PC-9 (cell line): ENCODE results near the gene HAUS3.

Source experiments
- EZH2 ChIP-seq: fragments of 200-600 bp; sonication (generic); IDR thresholded peaks from 2 replicates; pipeline ENCODE4 v1.8.0; 2017; ENCODE audit warnings: antibody characterized with exemption, low read depth
- TF ChIP-seq, protein P1 (sequence below): fragments of 200-600 bp; sonication (generic); conservative IDR thresholded peaks from 2 replicates; pipeline ENCODE4 v1.6.1; 2017; ENCODE audit warnings: mixed run types, antibody characterized with exemption, mild to moderate bottlenecking, moderate library complexity

DNA sequence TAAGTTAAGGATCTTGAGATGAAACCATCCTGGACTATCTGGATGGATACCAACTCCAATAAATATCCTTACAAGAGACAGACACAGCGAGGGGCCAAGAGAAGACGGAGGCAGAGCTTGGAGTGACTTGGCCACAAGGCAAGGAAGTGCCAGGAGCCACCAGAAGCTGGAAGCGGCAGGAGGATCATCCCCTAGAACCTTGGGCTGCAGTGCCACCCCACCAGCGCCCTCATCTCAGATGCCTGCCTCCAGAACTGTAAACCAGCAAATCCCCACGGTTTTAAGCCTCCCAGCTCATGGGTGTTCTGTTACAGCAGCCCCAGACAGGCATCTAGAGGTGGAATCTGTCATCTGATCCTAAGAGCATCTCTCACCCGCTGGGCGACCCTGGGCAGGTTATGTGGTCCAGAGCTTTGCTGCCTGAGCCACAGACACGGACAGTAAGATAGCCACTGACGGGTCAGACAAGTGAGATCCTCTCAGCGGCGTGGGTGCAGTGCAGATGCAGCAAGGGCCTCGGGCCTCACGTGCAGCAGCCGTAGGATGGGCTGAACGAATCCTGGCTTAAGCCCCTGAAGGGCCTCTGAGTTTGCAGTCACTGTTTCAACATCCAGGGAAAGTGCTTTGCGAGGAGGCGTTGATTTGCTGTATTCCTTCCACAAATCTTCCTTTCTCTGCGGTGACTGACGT is 45.1 kb upstream of the HAUS3 start:
- TF ChIP-seq, protein P1, sequence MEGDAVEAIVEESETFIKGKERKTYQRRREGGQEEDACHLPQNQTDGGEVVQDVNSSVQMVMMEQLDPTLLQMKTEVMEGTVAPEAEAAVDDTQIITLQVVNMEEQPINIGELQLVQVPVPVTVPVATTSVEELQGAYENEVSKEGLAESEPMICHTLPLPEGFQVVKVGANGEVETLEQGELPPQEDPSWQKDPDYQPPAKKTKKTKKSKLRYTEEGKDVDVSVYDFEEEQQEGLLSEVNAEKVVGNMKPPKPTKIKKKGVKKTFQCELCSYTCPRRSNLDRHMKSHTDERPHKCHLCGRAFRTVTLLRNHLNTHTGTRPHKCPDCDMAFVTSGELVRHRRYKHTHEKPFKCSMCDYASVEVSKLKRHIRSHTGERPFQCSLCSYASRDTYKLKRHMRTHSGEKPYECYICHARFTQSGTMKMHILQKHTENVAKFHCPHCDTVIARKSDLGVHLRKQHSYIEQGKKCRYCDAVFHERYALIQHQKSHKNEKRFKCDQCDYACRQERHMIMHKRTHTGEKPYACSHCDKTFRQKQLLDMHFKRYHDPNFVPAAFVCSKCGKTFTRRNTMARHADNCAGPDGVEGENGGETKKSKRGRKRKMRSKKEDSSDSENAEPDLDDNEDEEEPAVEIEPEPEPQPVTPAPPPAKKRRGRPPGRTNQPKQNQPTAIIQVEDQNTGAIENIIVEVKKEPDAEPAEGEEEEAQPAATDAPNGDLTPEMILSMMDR, result no peak
- no peak for TF ChIP-seq EZH2
